GM12874 (cell line): ENCODE data around the gene GNAQ.

Experiments
- CTCF ChIP-seq: IDR thresholded peaks from 2 replicates; pipeline ENCODE4 v1.5.1; 2011; ENCODE audit warnings: low read depth, mild to moderate bottlenecking, control low read depth, low read length, moderate library complexity; ENCODE audit not compliant: insufficient read depth

Gene GNAQ

GRCh38 chr9:77893706-77894105, 137.9 kb downstream of the GNAQ start:
- TF ChIP-seq CTCF, result no peak

- TF ChIP-seq CTCF, result no peak
These were observed 138.6 kb downstream of the GNAQ start for GRCh38 chr9:77892955-77893514.

- TF ChIP-seq CTCF, result no peak
These were observed 139.4 kb downstream of the GNAQ start for GRCh38 chr9:77892171-77892570.

GRCh38 chr9:77891128-77891800, 140.3 kb downstream of the GNAQ start:
- no peak for TF ChIP-seq CTCF

- TF ChIP-seq CTCF, result no peak
These were observed 143.9 kb downstream of the GNAQ start for GRCh38 chr9:77887662-77888061.

- TF ChIP-seq CTCF, result no peak
These were observed 146.4 kb downstream of the GNAQ start for GRCh38 chr9:77885104-77885672.

- TF ChIP-seq CTCF, result no peak
These were observed 147.5 kb downstream of the GNAQ start for GRCh38 chr9:77883846-77884771.
